Measurements from ENCODE around the gene HOXC13.

Gene HOXC13

DNA sequence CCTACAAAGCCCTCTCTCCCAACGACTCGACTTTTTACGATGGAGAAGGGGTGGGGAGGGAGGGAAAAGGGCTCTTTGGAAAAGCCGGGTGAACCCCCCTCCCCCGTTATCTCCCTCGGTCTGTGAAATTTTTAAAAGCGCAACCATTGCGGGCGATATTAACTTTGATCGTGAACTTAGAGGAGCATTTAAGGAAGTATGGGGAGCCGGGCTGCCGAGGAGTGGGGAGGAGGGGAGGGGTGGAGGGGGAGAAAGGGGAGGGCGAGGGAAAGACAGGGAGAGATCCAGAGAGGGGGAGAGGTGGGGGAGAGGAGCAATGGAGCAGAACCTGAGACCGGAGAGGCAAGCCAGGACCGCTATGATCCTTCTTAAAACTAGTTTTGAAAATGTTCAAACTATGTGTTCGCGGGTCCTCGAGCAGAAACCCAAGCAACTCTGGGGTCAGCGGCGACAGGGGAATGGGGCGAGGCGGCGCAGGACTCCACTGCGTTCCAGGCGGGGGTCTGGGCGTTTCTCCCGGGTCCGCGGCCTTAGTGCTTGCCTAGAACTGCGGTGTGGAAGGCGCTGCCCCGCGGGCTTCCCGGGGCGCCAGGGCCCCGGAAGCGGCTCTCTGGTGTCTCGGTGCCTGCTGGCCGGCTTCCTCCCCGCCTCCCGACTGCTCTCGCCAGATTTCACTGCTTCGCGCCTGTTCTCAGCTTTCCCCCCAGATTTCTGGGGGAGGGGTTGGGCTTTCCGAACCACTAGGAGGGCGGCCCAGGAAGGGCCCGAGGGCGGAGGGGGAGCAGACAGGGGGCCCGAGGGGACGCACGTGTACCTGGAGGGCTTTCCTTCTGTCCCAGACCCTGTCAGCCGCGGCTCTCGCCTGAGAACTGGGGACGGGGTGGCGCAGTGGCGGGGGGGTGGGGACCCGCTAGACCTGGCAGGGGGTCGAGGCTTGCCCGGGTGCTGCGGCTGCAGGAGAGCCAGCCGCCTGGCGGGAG lies 35.7 kb downstream of the HOXC13 start, which contains the start of gene HOTAIR (continued):
- TF ChIP-seq FEZF1 (tag by site-specific recombination; IDR thresholded peaks at IDR 0.05) (peak; percentile 73), ZNF239 (tag by site-specific recombination; IDR thresholded peaks at IDR 0.05) (no peak), ZNF366 (tag by site-specific recombination; conservative IDR thresholded peaks at IDR 0.05) (no peak; the same call in 1 of the 2 replicates), ZNF670 (tag by site-specific recombination; IDR thresholded peaks at IDR 0.05; ENCODE audit: low read depth) (no peak), ZNF626 (tag by site-specific recombination; IDR thresholded peaks at IDR 0.05) (no peak), KLF8 (tag by site-specific recombination; IDR thresholded peaks at IDR 0.05) (peak; percentile 26; the same call in 1 of the 2 replicates), SETDB1 (IDR thresholded peaks at IDR 0.05; ENCODE audit: insufficient read length, low read length) (no peak), ZNF558 (tag by site-specific recombination; IDR thresholded peaks at IDR 0.05) (no peak), ZNF133 (tag by site-specific recombination; IDR thresholded peaks at IDR 0.05) (no peak), SCRT1 (tag by site-specific recombination; IDR thresholded peaks at IDR 0.05; ENCODE audit: borderline replicate concordance) (no peak), IKZF3 (tag by site-specific recombination; IDR thresholded peaks at IDR 0.05) (no peak), ZNF596 (tag by site-specific recombination; IDR thresholded peaks at IDR 0.05) (no peak), ZNF112 (tag by site-specific recombination; IDR thresholded peaks at IDR 0.05) (no peak), ZNF37A (tag by site-specific recombination; IDR thresholded peaks at IDR 0.05) (no peak), ZNF610 (tag by site-specific recombination; IDR thresholded peaks at IDR 0.05; ENCODE audit: borderline replicate concordance) (no peak), ZNF416 (tag by site-specific recombination; IDR thresholded peaks at IDR 0.05) (no peak), ZNF19 (tag by site-specific recombination; IDR thresholded peaks at IDR 0.05; ENCODE audit: low read depth) (no peak), ZNF394 (tag by site-specific recombination; IDR thresholded peaks at IDR 0.05; ENCODE audit: borderline replicate concordance) (no peak; the same call in 1 of the 2 replicates), ZBTB1 (tag by site-specific recombination; IDR thresholded peaks at IDR 0.05) (no peak), ZNF211 (tag by site-specific recombination; IDR thresholded peaks at IDR 0.05; ENCODE audit: low read depth) (no peak), ZNF121 (tag by site-specific recombination; IDR thresholded peaks at IDR 0.05) (no peak), SP2 (tag by site-specific recombination; IDR thresholded peaks at IDR 0.05) (peak; percentile 65), SP3 (tag by site-specific recombination; IDR thresholded peaks at IDR 0.05) (peak; percentile 25; the same call in 1 of the 2 replicates), ZNF629 (tag by site-specific recombination; IDR thresholded peaks at IDR 0.05) (peak; percentile 39; the same call in 1 of the 2 replicates), ZNF132 (tag by site-specific recombination; IDR thresholded peaks at IDR 0.05; ENCODE audit: borderline replicate concordance) (no peak)
- TF ChIP-seq, protein P1, sequence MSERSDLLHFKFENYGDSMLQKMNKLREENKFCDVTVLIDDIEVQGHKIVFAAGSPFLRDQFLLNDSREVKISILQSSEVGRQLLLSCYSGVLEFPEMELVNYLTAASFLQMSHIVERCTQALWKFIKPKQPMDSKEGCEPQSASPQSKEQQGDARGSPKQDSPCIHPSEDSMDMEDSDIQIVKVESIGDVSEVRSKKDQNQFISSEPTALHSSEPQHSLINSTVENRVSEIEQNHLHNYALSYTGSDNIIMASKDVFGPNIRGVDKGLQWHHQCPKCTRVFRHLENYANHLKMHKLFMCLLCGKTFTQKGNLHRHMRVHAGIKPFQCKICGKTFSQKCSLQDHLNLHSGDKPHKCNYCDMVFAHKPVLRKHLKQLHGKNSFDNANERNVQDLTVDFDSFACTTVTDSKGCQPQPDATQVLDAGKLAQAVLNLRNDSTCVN (tag by site-specific recombination; optimal IDR thresholded peaks at IDR 0.05): peak; percentile 36
- TF ChIP-seq, protein P2, sequence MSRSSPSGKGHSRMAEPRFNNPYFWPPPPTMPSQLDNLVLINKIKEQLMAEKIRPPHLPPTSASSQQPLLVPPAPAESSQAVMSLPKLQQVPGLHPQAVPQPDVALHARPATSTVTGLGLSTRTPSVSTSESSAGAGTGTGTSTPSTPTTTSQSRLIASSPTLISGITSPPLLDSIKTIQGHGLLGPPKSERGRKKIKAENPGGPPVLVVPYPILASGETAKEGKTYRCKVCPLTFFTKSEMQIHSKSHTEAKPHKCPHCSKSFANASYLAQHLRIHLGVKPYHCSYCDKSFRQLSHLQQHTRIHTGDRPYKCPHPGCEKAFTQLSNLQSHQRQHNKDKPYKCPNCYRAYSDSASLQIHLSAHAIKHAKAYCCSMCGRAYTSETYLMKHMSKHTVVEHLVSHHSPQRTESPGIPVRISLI (tag by site-specific recombination; IDR thresholded peaks at IDR 0.05): no peak
- TF ChIP-seq, protein P3, sequence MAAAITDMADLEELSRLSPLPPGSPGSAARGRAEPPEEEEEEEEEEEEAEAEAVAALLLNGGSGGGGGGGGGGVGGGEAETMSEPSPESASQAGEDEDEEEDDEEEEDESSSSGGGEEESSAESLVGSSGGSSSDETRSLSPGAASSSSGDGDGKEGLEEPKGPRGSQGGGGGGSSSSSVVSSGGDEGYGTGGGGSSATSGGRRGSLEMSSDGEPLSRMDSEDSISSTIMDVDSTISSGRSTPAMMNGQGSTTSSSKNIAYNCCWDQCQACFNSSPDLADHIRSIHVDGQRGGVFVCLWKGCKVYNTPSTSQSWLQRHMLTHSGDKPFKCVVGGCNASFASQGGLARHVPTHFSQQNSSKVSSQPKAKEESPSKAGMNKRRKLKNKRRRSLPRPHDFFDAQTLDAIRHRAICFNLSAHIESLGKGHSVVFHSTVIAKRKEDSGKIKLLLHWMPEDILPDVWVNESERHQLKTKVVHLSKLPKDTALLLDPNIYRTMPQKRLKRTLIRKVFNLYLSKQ (tag by site-specific recombination; IDR thresholded peaks at IDR 0.05; ENCODE audit: borderline replicate concordance): no peak
- TF ChIP-seq, protein P4, sequence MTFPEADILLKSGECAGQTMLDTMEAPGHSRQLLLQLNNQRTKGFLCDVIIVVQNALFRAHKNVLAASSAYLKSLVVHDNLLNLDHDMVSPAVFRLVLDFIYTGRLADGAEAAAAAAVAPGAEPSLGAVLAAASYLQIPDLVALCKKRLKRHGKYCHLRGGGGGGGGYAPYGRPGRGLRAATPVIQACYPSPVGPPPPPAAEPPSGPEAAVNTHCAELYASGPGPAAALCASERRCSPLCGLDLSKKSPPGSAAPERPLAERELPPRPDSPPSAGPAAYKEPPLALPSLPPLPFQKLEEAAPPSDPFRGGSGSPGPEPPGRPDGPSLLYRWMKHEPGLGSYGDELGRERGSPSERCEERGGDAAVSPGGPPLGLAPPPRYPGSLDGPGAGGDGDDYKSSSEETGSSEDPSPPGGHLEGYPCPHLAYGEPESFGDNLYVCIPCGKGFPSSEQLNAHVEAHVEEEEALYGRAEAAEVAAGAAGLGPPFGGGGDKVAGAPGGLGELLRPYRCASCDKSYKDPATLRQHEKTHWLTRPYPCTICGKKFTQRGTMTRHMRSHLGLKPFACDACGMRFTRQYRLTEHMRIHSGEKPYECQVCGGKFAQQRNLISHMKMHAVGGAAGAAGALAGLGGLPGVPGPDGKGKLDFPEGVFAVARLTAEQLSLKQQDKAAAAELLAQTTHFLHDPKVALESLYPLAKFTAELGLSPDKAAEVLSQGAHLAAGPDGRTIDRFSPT (tag by site-specific recombination; IDR thresholded peaks at IDR 0.05): no peak
- TF ChIP-seq, protein P5, sequence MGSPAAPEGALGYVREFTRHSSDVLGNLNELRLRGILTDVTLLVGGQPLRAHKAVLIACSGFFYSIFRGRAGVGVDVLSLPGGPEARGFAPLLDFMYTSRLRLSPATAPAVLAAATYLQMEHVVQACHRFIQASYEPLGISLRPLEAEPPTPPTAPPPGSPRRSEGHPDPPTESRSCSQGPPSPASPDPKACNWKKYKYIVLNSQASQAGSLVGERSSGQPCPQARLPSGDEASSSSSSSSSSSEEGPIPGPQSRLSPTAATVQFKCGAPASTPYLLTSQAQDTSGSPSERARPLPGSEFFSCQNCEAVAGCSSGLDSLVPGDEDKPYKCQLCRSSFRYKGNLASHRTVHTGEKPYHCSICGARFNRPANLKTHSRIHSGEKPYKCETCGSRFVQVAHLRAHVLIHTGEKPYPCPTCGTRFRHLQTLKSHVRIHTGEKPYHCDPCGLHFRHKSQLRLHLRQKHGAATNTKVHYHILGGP (tag by site-specific recombination; IDR thresholded peaks at IDR 0.05): no peak
- TF ChIP-seq, protein P6, sequence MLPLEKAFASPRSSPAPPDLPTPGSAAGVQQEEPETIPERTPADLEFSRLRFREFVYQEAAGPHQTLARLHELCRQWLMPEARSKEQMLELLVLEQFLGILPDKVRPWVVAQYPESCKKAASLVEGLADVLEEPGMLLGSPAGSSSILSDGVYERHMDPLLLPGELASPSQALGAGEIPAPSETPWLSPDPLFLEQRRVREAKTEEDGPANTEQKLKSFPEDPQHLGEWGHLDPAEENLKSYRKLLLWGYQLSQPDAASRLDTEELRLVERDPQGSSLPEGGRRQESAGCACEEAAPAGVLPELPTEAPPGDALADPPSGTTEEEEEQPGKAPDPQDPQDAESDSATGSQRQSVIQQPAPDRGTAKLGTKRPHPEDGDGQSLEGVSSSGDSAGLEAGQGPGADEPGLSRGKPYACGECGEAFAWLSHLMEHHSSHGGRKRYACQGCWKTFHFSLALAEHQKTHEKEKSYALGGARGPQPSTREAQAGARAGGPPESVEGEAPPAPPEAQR (tag by site-specific recombination; IDR thresholded peaks at IDR 0.05): no peak

Data from HEK293 (cell line).